Spleen (tissue), 11 donors: ENCODE data around the gene GALNT16. TPM values are rescaled to one million over a fixed set of nuclear protein-coding genes. Genes with fewer than 3 reads are reported as not detected.
A peak's percentile ranks its signal among the peaks of the same experiment; 100 is the strongest.

ENCODE experiments used
- DNase-seq: peaks from one replicate; pipeline ENCODE4 v3.0.0-alpha.2; 2020
- H3K27ac ChIP-seq, 8 donors: fragments of 200-600 bp; sonication (generic) in 7 of 8; 1 replicate in 4 of 8; 2 replicates in 4 of 8; pipeline versions ENCODE4 v1.5.0 to v1.8.0; 2016 to 2021; ENCODE audit warnings: inconsistent platforms in 4 of 8, mild to moderate bottlenecking in 4 of 8, moderate library complexity in 1 of 8
- H3K27me3 ChIP-seq, 7 donors: fragments of 200-600 bp; sonication (generic) in 6 of 7; replicated peaks in 1 of 7; 1 replicate in 4 of 7; 2 replicates in 3 of 7; pipeline versions ENCODE4 v1.5.0 to v1.8.0; 2016 to 2021; ENCODE audit warnings: inconsistent platforms in 3 of 7, mild to moderate bottlenecking in 1 of 7
- H3K36me3 ChIP-seq, 6 donors: fragments of 200-600 bp; sonication (generic) in 5 of 6; 1 replicate in 4 of 6; 2 replicates in 2 of 6; pipeline versions ENCODE4 v1.5.0 to v1.8.0; 2016 to 2021; ENCODE audit warnings: inconsistent platforms in 2 of 6
- H3K4me1 ChIP-seq, 6 donors: fragments of 200-600 bp; sonication (generic) in 5 of 6; 1 replicate in 3 of 6; 2 replicates in 3 of 6; pipeline versions ENCODE4 v1.5.0 to v1.8.0; 2016 to 2021; ENCODE audit warnings: inconsistent platforms in 3 of 6
- H3K4me3 ChIP-seq, 8 donors: fragments of 200-600 bp; sonication (generic) in 7 of 8; 1 replicate in 4 of 8; 2 replicates in 4 of 8; pipeline versions ENCODE4 v1.5.0 to v1.8.0; 2016 to 2021; ENCODE audit warnings: inconsistent platforms in 4 of 8, mild to moderate bottlenecking in 4 of 8, moderate library complexity in 2 of 8
- H3K9me3 ChIP-seq, 8 donors: fragments of 200-600 bp; sonication (generic) in 7 of 8; 1 replicate in 4 of 8; 2 replicates in 4 of 8; pipeline versions ENCODE4 v1.5.0 to v1.8.0; 2016 to 2021; ENCODE audit warnings: inconsistent platforms in 4 of 8
- POLR2A ChIP-seq, 3 donors: fragments of 450-650 bp; IDR thresholded peaks; one replicate each; pipeline ENCODE4 v1.5.1; 2017; ENCODE audit warnings: antibody characterized with exemption in 3 of 3, mild to moderate bottlenecking in 1 of 3
- POLR2AphosphoS5 ChIP-seq, 3 donors: sonication (generic); formaldehyde crosslinking; IDR thresholded peaks; one replicate each; pipeline ENCODE4 v1.5.1; 2017; ENCODE audit warnings: antibody characterized with exemption in 3 of 3
- WGBS, 5 donors: extraction: QIAGEN DNeasy Blood & Tissue Kit in 3 of 5; methylation state at CpG; one replicate each; pipeline versions ENCODE4 v1.1.5 to v1.1.7; 2013 to 2018; 5-methylcytosine and 5-hydroxymethylcytosine counted together
- intact Hi-C: fragments of 100-400 bp; cut with DNase I; formaldehyde crosslinking; loops from one replicate; pipeline ENCODE4 v1.15.0; 2023; ENCODE audit warnings: low total_unique reads
- polyA plus RNA-seq, 3 donors: library from polyadenylated mRNA; stranded (reverse); fragments of 200-250 nt; gene quantifications; one replicate each; pipeline ENCODE4 v1.2.1, GENCODE V29; 2013
- total RNA-seq, 7 donors: library from RNA; depleted of rRNA in 3 of 7; stranded (reverse); fragments of >200 nt in 3 of 7; fragmentation: NEBNext Ultra II Directional in 4 of 7; extraction: Animal tissue kit (Norgen Biotek cat#: 25700) in 4 of 7; gene quantifications; one replicate each; pipeline versions ENCODE4 v1.1.0 to v1.2.1, GENCODE V29; 2016 to 2021
- TF ChIP-seq, protein P1 (sequence below), 11 experiments: fragments of 200-600 bp in 7 of 11; fragments of 450-650 bp in 4 of 11; sonication (generic) in 4 of 11; IDR thresholded peaks in 8 of 11; conservative IDR thresholded peaks in 3 of 11; 1 replicate in 7 of 11; 2 replicates in 4 of 11; pipeline versions ENCODE4 v1.4.0 to v1.8.0; 2016 to 2021; ENCODE audit warnings: antibody characterized with exemption in 11 of 11, inconsistent platforms in 4 of 11, mild to moderate bottlenecking in 1 of 11
- donor health status: healthy with polysubstance abuse.
- donor health status: DM: no; HTN: no; CAD: no; lungs with moderate emphysema.
- donor health status: DM: no; HTN: no; CAD: no.
- donor health status: Bipolar disorder and iron deficiency.
- donor health status: healthy.
- donor health status: DM: no; HTN: no; CAD: no.
- donor health status: DM: yes; HTN: yes; CAD: no.

Gene GALNT16
- total and polyA plus RNA-seq, 10 donors = 2.1 to 36.4 (median 10.0) TPM

DNA sequence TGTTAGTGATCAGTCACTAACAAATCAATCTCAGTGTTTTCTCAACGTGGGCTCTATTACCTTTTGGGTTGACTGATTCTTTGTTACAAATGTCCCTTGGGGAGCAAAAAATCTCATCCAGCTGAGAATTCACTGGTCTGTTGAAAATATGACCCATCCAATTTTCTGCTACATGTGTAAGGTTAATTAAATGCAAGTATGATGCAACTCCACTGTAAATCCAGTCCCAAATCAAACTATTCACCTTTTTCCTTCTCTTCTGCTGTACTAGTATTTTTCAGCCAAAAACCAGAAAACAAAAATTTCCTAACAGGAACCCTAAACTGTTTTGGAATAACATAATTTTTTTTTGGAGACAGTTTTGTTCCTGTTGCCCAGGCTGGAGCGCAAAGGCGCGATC lies 136.0 kb downstream of the GALNT16 start:
- intact Hi-C loops = no loop called here

DNA sequence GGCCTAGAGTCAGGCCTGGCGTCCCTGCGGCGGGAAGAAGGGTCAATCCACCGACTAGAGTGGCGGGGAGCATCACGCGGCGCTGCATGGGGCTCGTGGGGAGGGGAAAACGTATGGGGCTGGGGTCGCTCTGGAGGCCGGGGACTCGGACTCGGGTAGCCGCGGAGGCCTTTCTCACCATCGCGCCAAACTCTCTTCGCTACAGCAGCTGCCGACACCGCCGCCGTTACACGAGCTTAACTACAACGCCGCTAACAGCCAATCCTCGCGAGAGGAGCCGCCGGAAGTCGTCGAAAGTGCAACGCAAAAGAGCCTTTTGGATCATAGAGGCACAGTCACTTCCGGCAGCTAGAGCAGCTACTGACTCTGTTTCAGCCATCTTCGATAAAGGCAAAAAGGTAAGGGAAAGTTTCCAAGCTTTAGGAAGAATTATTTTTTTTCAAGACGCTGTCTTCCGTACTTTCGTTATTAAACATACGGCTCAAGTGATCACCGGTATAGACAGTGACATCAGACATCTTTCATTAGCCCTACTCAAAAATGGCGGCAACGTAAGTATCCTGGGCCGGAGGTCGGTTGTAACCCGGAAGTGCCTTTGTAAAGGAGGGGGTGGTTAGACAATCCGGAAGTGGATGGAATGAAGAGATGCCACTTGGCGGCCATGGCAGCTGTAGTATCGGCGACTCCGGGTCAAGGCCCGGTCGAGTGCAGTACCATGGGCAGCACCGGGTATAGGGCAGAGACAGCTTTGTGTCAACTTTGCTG lies 138.3 kb downstream of the GALNT16 start, which contains the start of the genes ERH and SLC39A9:
TSS of gene ERH (minus strand) at position 247 of the 765 bp plus-strand sequence. CDS start at position 181, 66 bp downstream.
TSS of gene SLC39A9 (plus strand) at position 640 of the 765 bp plus-strand sequence. CDS start 678 bp downstream, outside the sequence.
- H3K36me3 ChIP-seq = peaks cover 0 to 33% (median 28%) of the 10 kb centered on the region in 6 donors
- WGBS, 5 donors = 0 to 1% (median 0%) methylated on average over 44 to 53 of the region's 53 CpGs
- intact Hi-C loops = no loop called here
- H3K4me1 ChIP-seq = peaks cover 45 to 91% (median 77%) of the 10 kb centered on the region in 6 donors
- H3K9me3 ChIP-seq = no peaks in the 10 kb centered on the region
- peak within 1 kb of the TSS; percentile 65 to 95 (median 80) for H3K4me3 ChIP-seq
- no peaks in the 10 kb centered on the region for H3K27me3 ChIP-seq
- peak; percentile 98 for DNase-seq
- TF ChIP-seq, protein P1, sequence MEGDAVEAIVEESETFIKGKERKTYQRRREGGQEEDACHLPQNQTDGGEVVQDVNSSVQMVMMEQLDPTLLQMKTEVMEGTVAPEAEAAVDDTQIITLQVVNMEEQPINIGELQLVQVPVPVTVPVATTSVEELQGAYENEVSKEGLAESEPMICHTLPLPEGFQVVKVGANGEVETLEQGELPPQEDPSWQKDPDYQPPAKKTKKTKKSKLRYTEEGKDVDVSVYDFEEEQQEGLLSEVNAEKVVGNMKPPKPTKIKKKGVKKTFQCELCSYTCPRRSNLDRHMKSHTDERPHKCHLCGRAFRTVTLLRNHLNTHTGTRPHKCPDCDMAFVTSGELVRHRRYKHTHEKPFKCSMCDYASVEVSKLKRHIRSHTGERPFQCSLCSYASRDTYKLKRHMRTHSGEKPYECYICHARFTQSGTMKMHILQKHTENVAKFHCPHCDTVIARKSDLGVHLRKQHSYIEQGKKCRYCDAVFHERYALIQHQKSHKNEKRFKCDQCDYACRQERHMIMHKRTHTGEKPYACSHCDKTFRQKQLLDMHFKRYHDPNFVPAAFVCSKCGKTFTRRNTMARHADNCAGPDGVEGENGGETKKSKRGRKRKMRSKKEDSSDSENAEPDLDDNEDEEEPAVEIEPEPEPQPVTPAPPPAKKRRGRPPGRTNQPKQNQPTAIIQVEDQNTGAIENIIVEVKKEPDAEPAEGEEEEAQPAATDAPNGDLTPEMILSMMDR (IDR thresholded peaks at IDR 0.05 in 8 of 11, conservative IDR thresholded peaks at IDR 0.05 in 3 of 11) = peak in 4 of 11 experiments; percentile 10 to 40 (median 22)
- TF ChIP-seq POLR2A (IDR thresholded peaks at IDR 0.05) (no peak), POLR2AphosphoS5 (IDR thresholded peaks at IDR 0.05) (peak; percentile 83 to 87 (median 84))
- peak within 1 kb of the TSS; percentile 90 to 96 (median 94) for H3K27ac ChIP-seq

More for the DNA sequence above, 136.0 kb downstream of the GALNT16 start:
- peaks cover 0 to 56% (median 46%) of the 10 kb centered on the region in 6 donors for H3K36me3 ChIP-seq
- DNase-seq = no peak
- H3K9me3 ChIP-seq = no peaks in the 10 kb centered on the region
- no peak overlapping the region for H3K4me3 ChIP-seq
- peaks cover 39 to 91% (median 82%) of the 10 kb centered on the region in 6 donors for H3K4me1 ChIP-seq
- TF ChIP-seq POLR2A (IDR thresholded peaks at IDR 0.05) (no peak), POLR2AphosphoS5 (IDR thresholded peaks at IDR 0.05) (no peak)
- TF ChIP-seq, protein P1 (IDR thresholded peaks at IDR 0.05 in 8 of 11, conservative IDR thresholded peaks at IDR 0.05 in 3 of 11) = no peak
- H3K27me3 ChIP-seq = no peaks in the 10 kb centered on the region
- 84 to 95% (median 89%) methylated on average over 4 of the region's 4 CpGs for WGBS, 5 donors
- H3K27ac ChIP-seq = no peak overlapping the region

DNA sequence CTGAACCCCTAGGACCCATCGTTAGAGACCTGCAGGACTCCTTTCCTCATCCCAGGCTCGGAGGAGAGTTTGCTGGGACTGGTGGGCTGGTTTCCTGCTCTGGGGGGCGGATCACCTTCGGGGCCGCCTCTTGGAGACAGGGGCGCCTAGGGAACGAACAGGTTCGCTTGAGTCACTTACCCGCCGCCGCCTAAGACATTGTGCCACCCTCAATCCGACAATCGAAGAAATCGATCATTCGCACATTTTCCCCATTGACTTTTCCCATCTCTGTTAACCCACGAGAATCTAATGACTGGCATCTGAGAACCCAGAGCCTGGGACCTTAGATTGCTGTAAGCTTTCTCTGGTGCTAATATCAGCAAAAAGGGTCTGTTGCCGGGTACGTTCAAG lies 138.9 kb downstream of the GALNT16 start:
- TF ChIP-seq POLR2AphosphoS5 (IDR thresholded peaks at IDR 0.05) = peak in 1 of 3 donors; percentile 2
- TF ChIP-seq, protein P1 (IDR thresholded peaks at IDR 0.05 in 8 of 11, conservative IDR thresholded peaks at IDR 0.05 in 3 of 11) = no peak
- 1 to 6% (median 1%) methylated on average over 6 to 18 of the region's 18 CpGs for WGBS, 5 donors
- Histone ChIP-seq H3K4me1 (peaks cover 40 to 86% (median 71%) of the 10 kb centered on the region in 6 donors), H3K36me3 (peaks cover 0 to 27% (median 23%) of the 10 kb centered on the region in 6 donors), H3K27ac (peak overlapping the region; percentile 90 to 96 (median 94)), H3K27me3 (no peaks in the 10 kb centered on the region), H3K4me3 (peak overlapping the region; percentile 65 to 95 (median 80)), H3K9me3 (no peaks in the 10 kb centered on the region)
- intact Hi-C loops = no loop called here
- no peak for DNase-seq

DNA sequence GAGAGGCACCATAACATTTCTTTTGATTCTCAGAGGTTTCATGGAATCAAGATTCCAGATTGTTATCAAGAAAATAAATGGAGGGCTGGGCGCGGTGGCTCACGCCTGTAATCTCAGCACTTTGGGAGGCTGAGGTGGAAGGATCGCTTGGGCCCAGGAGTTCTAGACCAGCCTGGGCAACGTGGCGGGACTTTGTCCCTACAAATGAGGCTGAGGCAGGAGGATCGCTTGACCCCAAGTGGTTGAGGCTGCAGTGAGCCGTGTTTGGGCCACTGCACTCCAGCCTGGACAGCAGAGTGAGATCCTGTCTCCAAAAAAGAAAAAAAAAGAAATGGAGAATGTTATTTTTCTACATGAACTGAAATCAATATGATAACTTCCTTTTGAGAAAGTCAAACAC lies 139.8 kb downstream of the GALNT16 start:
- Histone ChIP-seq H3K4me1 (peaks cover 40 to 77% (median 65%) of the 10 kb centered on the region in 6 donors), H3K27ac (no peak overlapping the region), H3K9me3 (no peaks in the 10 kb centered on the region), H3K27me3 (no peaks in the 10 kb centered on the region), H3K4me3 (peak overlapping the region in 5 of 8 donors; percentile 73 to 95 (median 83)), H3K36me3 (peaks cover 0 to 22% (median 14%) of the 10 kb centered on the region in 6 donors)
- intact Hi-C loops = no loop called here
- WGBS, 5 donors = 91 to 93% (median 92%) methylated on average over 8 of the region's 8 CpGs
- DNase-seq = no peak
- TF ChIP-seq POLR2A (IDR thresholded peaks at IDR 0.05) (no peak), POLR2AphosphoS5 (IDR thresholded peaks at IDR 0.05) (no peak)
- TF ChIP-seq, protein P1 (IDR thresholded peaks at IDR 0.05 in 8 of 11, conservative IDR thresholded peaks at IDR 0.05 in 3 of 11) = no peak
